ENCODE data around the gene RBFA.
"Not testable (repeated sequence)": the region's sequence is repeated elsewhere in the genome, so short reads cannot be mapped to it uniquely, and the experiment has no call there.

RBFA gene

DNA sequence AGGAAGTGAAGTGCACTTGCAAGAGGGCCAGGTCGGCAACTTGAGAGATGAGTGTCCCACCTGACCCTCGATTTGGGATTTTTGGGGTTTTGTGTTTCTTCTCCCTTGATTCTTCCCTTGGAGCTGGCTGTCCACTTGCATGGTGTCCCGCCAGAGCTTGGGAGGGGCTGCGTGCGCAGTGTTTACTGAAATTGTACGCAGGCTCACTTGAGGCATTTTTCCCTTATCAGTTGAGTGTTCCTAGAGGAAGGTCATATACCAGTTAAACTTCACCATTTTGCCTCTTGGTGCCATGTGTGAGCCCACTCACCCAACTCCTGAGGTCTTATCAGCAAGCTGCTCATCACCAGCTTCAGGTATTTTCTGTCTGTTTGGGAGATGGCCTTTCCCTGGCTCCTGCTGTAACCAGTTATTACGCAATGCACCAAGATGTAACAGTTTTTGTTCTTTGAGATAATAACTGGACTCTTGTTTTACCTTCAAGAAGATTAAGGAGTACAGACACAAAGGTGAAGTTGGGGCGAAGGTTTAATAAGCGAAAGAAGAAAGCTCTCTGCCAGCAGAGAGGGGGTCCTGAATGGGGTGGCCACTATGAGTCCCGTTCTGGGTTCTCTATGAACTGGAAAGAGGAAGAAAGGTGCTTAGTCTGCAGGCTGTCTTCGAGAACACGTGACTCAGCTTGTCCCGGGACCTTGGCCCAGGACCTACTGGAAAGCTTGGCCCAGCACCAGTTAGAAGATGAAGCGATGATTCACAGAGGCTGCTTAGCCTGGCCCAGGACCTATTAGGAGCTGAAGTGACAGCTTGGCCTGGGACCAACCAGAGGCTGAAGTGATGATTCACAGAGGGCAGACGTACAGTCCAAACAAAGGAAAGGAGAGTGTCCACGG is 24.3 kb upstream of the RBFA start:
- TF ChIP-seq, protein P1, sequence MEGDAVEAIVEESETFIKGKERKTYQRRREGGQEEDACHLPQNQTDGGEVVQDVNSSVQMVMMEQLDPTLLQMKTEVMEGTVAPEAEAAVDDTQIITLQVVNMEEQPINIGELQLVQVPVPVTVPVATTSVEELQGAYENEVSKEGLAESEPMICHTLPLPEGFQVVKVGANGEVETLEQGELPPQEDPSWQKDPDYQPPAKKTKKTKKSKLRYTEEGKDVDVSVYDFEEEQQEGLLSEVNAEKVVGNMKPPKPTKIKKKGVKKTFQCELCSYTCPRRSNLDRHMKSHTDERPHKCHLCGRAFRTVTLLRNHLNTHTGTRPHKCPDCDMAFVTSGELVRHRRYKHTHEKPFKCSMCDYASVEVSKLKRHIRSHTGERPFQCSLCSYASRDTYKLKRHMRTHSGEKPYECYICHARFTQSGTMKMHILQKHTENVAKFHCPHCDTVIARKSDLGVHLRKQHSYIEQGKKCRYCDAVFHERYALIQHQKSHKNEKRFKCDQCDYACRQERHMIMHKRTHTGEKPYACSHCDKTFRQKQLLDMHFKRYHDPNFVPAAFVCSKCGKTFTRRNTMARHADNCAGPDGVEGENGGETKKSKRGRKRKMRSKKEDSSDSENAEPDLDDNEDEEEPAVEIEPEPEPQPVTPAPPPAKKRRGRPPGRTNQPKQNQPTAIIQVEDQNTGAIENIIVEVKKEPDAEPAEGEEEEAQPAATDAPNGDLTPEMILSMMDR (IDR thresholded peaks at IDR 0.05; ENCODE audit: insufficient read depth, low read depth, low read length, missing control alignments), result no peak
- DNase-seq (ENCODE audit: low read depth), result peak; percentile 71
- H3K4me3 ChIP-seq (ENCODE audit: low read length), result no peak overlapping the region

DNA sequence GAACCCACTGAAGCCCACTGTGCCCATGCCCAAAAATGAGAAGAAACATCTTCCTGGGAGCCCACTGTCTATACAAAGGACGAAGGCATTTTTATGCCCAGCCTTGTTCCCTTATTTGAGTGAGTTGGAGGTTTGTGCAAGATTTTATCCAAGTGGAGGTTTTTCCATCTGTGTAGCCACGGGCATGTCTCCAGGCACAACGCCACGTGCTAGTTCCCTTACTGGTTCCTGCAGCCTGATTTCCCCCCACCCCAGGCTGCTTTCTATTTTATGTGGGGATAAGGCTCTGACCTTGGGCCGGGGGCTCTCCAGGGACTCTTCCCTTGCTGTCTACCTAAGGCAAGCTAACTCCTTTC is 23.7 kb upstream of the RBFA start:
- TF ChIP-seq, protein P1 (IDR thresholded peaks at IDR 0.05; ENCODE audit: insufficient read depth, low read depth, low read length, missing control alignments), result no peak
- DNase-seq (ENCODE audit: low read depth), result no peak
- no peak overlapping the region for H3K4me3 ChIP-seq (ENCODE audit: low read length)

DNA sequence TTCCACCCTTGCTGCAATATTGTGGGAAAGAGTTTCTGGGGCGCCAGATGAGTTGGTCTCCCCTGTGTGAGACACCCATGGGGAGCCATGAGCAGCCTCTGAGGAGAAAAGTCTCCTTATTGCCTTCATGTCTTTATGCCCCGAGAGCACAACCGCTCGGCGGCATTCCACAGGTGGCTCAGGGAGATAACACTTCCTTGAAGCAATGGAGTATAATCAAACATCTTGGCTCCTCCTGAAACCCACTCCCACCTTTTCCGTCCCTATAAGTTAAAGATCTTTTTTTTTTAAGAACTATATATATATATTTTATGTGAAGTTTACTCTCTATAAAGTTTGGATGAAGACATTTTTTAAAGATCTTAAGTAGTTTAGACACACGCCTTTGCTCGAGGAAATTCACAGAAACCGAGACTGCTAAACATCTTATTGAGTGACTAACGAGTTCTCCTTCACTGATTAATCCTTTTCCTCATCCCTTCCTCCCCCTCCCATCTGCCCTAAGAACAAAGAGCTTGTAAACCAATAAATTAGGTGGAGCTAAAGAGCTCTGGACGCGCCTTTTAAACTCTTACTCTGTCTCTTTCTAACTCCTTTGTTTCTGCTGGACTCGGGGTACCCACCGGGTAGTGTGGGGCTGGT is 22.6 kb upstream of the RBFA start:
- not testable (repeated sequence) for H3K4me3 ChIP-seq (ENCODE audit: low read length); DNase-seq (ENCODE audit: low read depth)

DNA sequence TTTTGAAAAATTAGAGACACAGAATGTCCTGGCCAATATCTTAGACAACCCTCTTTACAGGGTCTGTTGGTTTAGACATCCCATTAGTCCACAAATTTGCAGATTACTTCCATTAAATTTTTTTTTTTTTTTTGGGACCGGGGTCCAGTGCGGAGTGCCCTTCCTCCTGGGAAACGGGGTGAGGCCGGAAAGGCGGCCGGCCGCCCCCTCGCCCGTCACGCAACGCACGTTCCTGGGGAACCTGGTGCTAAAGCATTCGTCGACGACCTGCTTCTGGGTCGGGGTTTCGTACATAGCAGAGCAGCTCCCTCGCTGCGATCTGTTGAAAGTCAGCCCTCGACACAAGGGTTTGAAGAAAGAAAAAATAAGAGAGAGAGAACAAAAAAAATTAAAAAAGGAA is 21.5 kb upstream of the RBFA start:
- TF ChIP-seq, protein P1 (IDR thresholded peaks at IDR 0.05; ENCODE audit: insufficient read depth, low read depth, low read length, missing control alignments), result no peak
- H3K4me3 ChIP-seq (ENCODE audit: low read length), result no peak overlapping the region
- no peak for DNase-seq (ENCODE audit: low read depth)

DNA sequence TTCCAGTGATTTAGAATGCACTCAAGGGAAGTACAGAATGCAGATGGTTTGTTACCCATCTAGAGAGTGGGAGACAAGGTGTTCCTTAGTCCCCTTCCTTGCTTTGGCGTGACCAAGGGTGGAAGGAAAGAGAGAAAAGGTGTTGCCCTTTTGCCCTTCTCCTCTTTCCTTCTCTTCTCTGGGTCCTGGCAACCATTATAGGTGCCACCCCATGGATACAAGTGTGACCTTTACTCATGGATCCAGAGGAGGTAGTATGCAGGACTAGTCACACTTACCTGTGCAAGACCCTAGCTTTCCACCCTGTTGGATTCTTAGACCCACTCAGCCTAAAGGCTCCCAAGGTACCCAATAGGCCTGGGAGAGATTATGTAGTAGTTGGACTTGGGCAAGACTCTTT is 11.6 kb upstream of the RBFA start:
- DNase-seq (ENCODE audit: low read depth), result peak; percentile 23
- H3K4me3 ChIP-seq (ENCODE audit: low read length), result no peak overlapping the region
- TF ChIP-seq, protein P1 (IDR thresholded peaks at IDR 0.05; ENCODE audit: insufficient read depth, low read depth, low read length, missing control alignments), result no peak

DNA sequence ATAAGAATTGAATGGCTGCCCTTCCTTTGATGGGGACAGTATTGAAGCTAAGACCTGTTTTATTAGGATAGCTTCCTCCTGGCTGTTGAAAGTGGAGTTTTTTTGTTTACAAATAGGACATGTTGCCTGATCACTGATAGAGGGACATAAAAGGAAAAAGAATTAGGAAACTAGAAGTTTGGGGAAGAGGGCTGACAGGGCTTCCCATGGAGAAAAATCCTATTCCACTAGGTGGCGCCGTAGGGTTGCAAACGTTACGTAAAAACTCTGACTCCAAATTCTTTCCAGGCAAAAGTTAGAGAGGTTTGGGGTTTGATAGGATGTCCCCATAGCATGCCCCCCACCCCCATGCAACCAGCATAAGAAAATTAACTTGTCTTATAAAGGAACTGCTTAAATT is 11.1 kb upstream of the RBFA start:
- no peak overlapping the region for H3K4me3 ChIP-seq (ENCODE audit: low read length)
- TF ChIP-seq, protein P1 (IDR thresholded peaks at IDR 0.05; ENCODE audit: insufficient read depth, low read depth, low read length, missing control alignments), result peak; percentile 35
- peak; percentile 12 for DNase-seq (ENCODE audit: low read depth)

DNA sequence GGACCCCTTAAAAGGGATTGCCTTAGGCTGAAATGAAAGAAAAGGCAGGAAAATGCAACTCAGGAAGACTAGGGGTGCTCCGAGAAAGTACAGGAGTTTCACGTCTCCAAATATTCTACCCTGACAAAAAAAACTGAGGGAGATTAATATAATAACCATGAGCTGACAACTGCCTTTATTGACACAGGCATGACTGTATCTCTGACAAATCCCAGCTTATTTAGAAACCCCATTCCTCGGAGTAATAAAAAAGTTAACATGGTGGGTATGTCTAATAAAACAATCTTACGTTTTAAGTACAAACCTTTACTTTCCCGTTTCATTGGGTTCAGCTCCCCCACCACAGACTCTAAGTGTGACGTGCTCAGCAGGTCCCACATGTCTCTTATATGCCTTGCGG is 7.9 kb upstream of the RBFA start:
- TF ChIP-seq, protein P1 (IDR thresholded peaks at IDR 0.05; ENCODE audit: insufficient read depth, low read depth, low read length, missing control alignments), result no peak
- DNase-seq (ENCODE audit: low read depth), result no peak
- no peak overlapping the region for H3K4me3 ChIP-seq (ENCODE audit: low read length)

DNA sequence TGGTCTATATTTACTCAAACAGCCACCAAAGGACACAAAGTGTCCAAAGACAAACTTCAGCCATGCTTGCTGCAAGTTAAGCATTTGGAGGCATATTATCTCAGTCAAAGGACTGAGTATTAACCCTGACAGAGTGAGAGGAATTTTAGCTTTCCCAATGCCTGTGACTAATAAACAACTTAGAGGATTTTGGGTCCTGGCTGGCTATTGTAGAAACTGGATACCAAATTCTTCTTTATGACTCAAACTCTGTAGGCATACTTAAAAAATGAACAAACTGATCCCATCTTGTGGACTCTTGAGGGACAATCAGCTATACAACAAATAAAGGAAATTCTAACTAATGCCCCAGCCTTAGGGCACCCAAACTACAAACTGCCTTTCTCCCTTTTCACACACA is 6.5 kb upstream of the RBFA start:
- not testable (repeated sequence) for H3K4me3 ChIP-seq (ENCODE audit: low read length)
- DNase-seq (ENCODE audit: low read depth), result peak; percentile 29

All from epithelial cell of esophagus (primary cell).